GM23248 (cell line): ENCODE data around the gene PLXNB1. TPM values are rescaled to one million over a fixed set of nuclear protein-coding genes. Genes with fewer than 3 reads are reported as not detected.

Source experiments
- DNase-seq: peaks from one replicate; pipeline ENCODE4 v3.0.0-alpha.2; 2015
- H2AFZ ChIP-seq: fragments of 200-600 bp; sonication (generic); 2 replicates; pipeline ENCODE4 v1.6.1; 2016; ENCODE audit warnings: antibody characterized with exemption
- H3F3A ChIP-seq: fragments of 200-600 bp; sonication (generic); 2 replicates; pipeline ENCODE4 v1.6.1; 2016; ENCODE audit warnings: mild to moderate bottlenecking, antibody characterized with exemption, mixed run types; ENCODE audit not compliant: insufficient read depth
- H3K27ac ChIP-seq: fragments of 200-600 bp; sonication (generic); 2 replicates; pipeline ENCODE4 v1.5.1; 2016; ENCODE audit warnings: mild to moderate bottlenecking
- H3K27me3 ChIP-seq: fragments of 200-600 bp; sonication (generic); replicated peaks from 2 replicates; pipeline ENCODE4 v1.6.1; 2016; ENCODE audit warnings: mild to moderate bottlenecking; ENCODE audit not compliant: insufficient read depth
- H3K36me3 ChIP-seq: fragments of 200-600 bp; sonication (generic); 2 replicates; pipeline ENCODE4 v1.6.1; 2016; ENCODE audit warnings: low read depth, mild to moderate bottlenecking
- H3K4me1 ChIP-seq: fragments of 200-600 bp; sonication (generic); 2 replicates; pipeline ENCODE4 v1.6.1; 2016; ENCODE audit warnings: mild to moderate bottlenecking; ENCODE audit not compliant: insufficient read depth
- H3K4me2 ChIP-seq: fragments of 200-600 bp; sonication (generic); one replicate; pipeline ENCODE4 v1.6.1; 2016; ENCODE audit warnings: mild to moderate bottlenecking; ENCODE audit not compliant: unreplicated experiment
- H3K4me3 ChIP-seq: fragments of 200-600 bp; sonication (generic); 2 replicates; pipeline ENCODE4 v1.5.1; 2016; ENCODE audit warnings: mild to moderate bottlenecking
- H3K79me2 ChIP-seq: fragments of 200-600 bp; sonication (generic); 2 replicates; pipeline ENCODE4 v1.6.1; 2016; ENCODE audit warnings: mild to moderate bottlenecking; ENCODE audit not compliant: insufficient read depth
- H3K9ac ChIP-seq: fragments of 200-600 bp; sonication (generic); 2 replicates; pipeline ENCODE4 v1.6.1; 2016; ENCODE audit warnings: mild to moderate bottlenecking
- H3K9me2 ChIP-seq: fragments of 200-600 bp; sonication (generic); 2 replicates; pipeline ENCODE4 v1.6.1; 2016; ENCODE audit warnings: mixed run types, mild to moderate bottlenecking, moderate library complexity; ENCODE audit not compliant: insufficient read depth
- H3K9me3 ChIP-seq: fragments of 200-600 bp; sonication (generic); one replicate; pipeline ENCODE4 v1.6.1; 2017; ENCODE audit warnings: low read depth
- H4K20me1 ChIP-seq: fragments of 200-600 bp; sonication (generic); 2 replicates; pipeline ENCODE4 v1.6.0; 2016; ENCODE audit not compliant: insufficient read depth
- EZH2 ChIP-seq: fragments of 200-600 bp; sonication (generic); IDR thresholded peaks from 2 replicates; pipeline ENCODE4 v1.6.1; 2018; ENCODE audit warnings: antibody characterized with exemption, mild to moderate bottlenecking; ENCODE audit not compliant: insufficient read depth, poor library complexity, severe bottlenecking
- EZH2phosphoT487 ChIP-seq: fragments of 200-600 bp; sonication (generic); IDR thresholded peaks from 2 replicates; pipeline ENCODE4 v1.6.1; 2018; ENCODE audit warnings: antibody characterized with exemption, moderate library complexity, mild to moderate bottlenecking, low read depth; ENCODE audit not compliant: insufficient read depth
- WGBS, 2 experiments: methylation state at CpG; one replicate each; pipeline ENCODE4 v1.1.6; 2015 to 2017; ENCODE audit warnings: low lambda C conversion rate in 2 of 2, low coverage in 1 of 2; ENCODE audit errors: missing lambda C conversion rate in 2 of 2; 5-methylcytosine and 5-hydroxymethylcytosine counted together
- in situ Hi-C: fragments of 300-500 bp; cut with MboI; formaldehyde crosslinking; loops from 2 replicates; pipeline ENCODE4 v1.15.0; 2020
- polyA plus RNA-seq: library from polyadenylated mRNA; unstranded; fragments of >200 nt; fragmentation: Nextera tagmentation; extraction: Ambion mirVana; gene quantifications from 2 replicates; pipeline ENCODE4 v1.2.1, GENCODE V29; 2016
- total RNA-seq: library from RNA; depleted of rRNA; stranded (reverse); fragments of >200 nt; shearing (Covaris generic); gene quantifications from 2 replicates; pipeline ENCODE4 v1.2.3, GENCODE V29; 2014

Gene PLXNB1
- total and polyA plus RNA-seq, 2 experiments from 2014 or later: 3.3 to 5.5 TPM

- no peak overlapping the region for H3K27ac ChIP-seq
- no peak overlapping the region for H3K4me3 ChIP-seq
- no peak overlapping the region for H3K9ac ChIP-seq
- TF ChIP-seq EZH2phosphoT487 (no peak), EZH2 (no peak)
- H2AFZ ChIP-seq: no peak overlapping the region
- peaks cover 27% of the 10 kb centered on the region for H3K79me2 ChIP-seq
- H3K9me2 ChIP-seq: no peaks in the 10 kb centered on the region
- 0 out of 2 replicates have a peak, but pooled peaks cover 6% of the 10 kb centered on the region for H3F3A ChIP-seq
- H4K20me1 ChIP-seq: 0 out of 2 replicates have a peak, but pooled peaks cover 2% of the 10 kb centered on the region
- H3K4me2 ChIP-seq: no peak overlapping the region
- in situ Hi-C loops: loop anchor here (10.0 kb wide), 1 partner anchor 162 kb away; no protein-coding TSS in a partner anchor
- no peaks in the 10 kb centered on the region for H3K27me3 ChIP-seq
- no peaks in the 10 kb centered on the region for H3K36me3 ChIP-seq
- H3K9me3 ChIP-seq: no peaks in the 10 kb centered on the region
- no peak for DNase-seq
- WGBS, 2 experiments: 73 to 75% methylated on average over 1 of the region's 1 CpG
- H3K4me1 ChIP-seq: peaks cover 22% of the 10 kb centered on the region
Observed at GRCh38 chr3:48436477-48436787, 6.5 kb upstream of the PLXNB1 start.

DNA sequence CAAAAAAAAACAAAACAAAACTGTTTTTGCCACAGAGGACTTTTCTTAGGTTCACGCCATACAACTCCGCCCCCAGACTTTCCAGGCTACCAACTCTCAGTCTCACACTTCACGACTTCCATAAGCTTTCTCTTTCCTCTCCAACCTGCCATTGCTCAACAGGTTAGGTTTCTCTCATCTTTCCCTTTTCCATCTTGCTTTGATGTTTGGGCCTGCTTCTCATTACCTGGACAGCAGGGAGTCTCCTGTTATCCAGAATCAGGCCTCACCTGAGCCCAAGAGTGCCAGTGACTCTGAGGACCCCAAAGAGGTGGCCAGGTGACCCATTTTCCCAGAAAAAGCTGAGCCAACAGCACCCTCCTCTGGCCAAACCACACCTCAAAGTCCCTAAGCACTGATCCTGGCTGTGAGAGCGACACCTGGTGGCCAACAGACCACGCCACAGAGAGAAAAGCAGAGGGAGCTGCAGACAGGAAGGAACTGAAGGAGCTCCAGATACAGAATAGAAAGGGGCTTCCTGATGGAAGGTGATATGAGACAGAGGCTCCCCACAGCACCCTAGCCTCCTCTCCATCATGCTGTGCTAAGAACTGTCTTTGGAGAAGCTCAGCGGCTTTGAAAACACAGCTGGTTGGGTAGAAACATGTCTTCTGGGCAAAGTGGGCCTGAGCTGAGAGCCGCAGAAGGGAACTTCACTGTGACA is 6.0 kb upstream of the PLXNB1 start:
- H3K79me2 ChIP-seq: peaks cover 22% of the 10 kb centered on the region
- no peaks in the 10 kb centered on the region for H3K27me3 ChIP-seq
- no peak overlapping the region for H3K4me2 ChIP-seq
- peak; percentile 84 for DNase-seq
- H3K4me1 ChIP-seq: peaks cover 18% of the 10 kb centered on the region
- H3F3A ChIP-seq: 0 out of 2 replicates have a peak, but pooled peaks cover 6% of the 10 kb centered on the region
- no peak overlapping the region for H3K27ac ChIP-seq
- no peak for TF ChIP-seq EZH2
- TF ChIP-seq EZH2phosphoT487: no peak
- in situ Hi-C loops: loop anchor here (10.0 kb wide), 1 partner anchor 161 kb away; no protein-coding TSS in a partner anchor
- no peaks in the 10 kb centered on the region for H3K36me3 ChIP-seq
- 31 to 37% methylated on average over 7 of the region's 7 CpGs for WGBS, 2 experiments
- no peaks in the 10 kb centered on the region for H4K20me1 ChIP-seq
- no peak overlapping the region for H3K9ac ChIP-seq
- no peaks in the 10 kb centered on the region for H3K9me3 ChIP-seq
- H3K4me3 ChIP-seq: no peak overlapping the region
- no peaks in the 10 kb centered on the region for H3K9me2 ChIP-seq
- no peak overlapping the region for H2AFZ ChIP-seq

DNA sequence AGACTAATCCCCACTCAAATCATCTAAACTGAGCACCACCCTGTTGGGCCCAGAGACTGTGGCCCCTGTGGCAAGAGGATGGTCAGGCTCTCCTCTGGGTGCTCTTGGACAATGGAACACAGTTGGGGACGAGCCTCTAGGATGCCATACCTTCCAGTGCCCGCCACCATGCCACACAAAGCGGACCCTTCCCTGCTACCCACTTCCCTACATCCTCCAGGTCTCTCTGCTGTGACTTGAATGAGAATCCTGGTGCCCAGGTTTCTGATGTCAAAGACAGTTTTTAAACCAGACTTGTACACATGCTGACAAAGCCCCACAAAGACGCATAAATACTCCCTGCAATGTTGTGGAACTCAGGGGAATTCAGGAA is 5.3 kb upstream of the PLXNB1 start:
- H3K4me2 ChIP-seq: no peak overlapping the region
- H3K27me3 ChIP-seq: no peaks in the 10 kb centered on the region
- H4K20me1 ChIP-seq: no peaks in the 10 kb centered on the region
- peaks cover 15% of the 10 kb centered on the region for H3K79me2 ChIP-seq
- in situ Hi-C loops: loop anchor here (10.0 kb wide), 1 partner anchor 160 kb away; no protein-coding TSS in a partner anchor
- H3K4me1 ChIP-seq: peaks cover 18% of the 10 kb centered on the region
- no peak overlapping the region for H3K4me3 ChIP-seq
- no peaks in the 10 kb centered on the region for H3K36me3 ChIP-seq
- H2AFZ ChIP-seq: no peak overlapping the region
- TF ChIP-seq EZH2 (no peak), EZH2phosphoT487 (no peak)
- whole genome bisulfite sequencing, 2 experiments: 54% methylated on average over 4 of the region's 4 CpGs
- H3K9ac ChIP-seq: no peak overlapping the region
- H3K27ac ChIP-seq: no peak overlapping the region
- no peaks in the 10 kb centered on the region for H3K9me3 ChIP-seq
- DNase-seq: no peak
- H3F3A ChIP-seq: 0 out of 2 replicates have a peak, but pooled peaks cover 6% of the 10 kb centered on the region
- H3K9me2 ChIP-seq: no peaks in the 10 kb centered on the region

GRCh38 chr3:48434591-48435222 is 4.8 kb upstream of the PLXNB1 start:
- no peak for DNase-seq
- peak overlapping the region; percentile 48; the same call in 1 of the 2 replicates for H3K9ac ChIP-seq
- no peak overlapping the region for H3K4me3 ChIP-seq
- 0 out of 2 replicates have a peak, but pooled peaks cover 6% of the 10 kb centered on the region for H3F3A ChIP-seq
- H3K36me3 ChIP-seq: no peaks in the 10 kb centered on the region
- H3K27ac ChIP-seq: peak overlapping the region; percentile 59; the same call in 1 of the 2 replicates
- peaks cover 10% of the 10 kb centered on the region for H3K79me2 ChIP-seq
- H4K20me1 ChIP-seq: no peaks in the 10 kb centered on the region
- H3K9me2 ChIP-seq: no peaks in the 10 kb centered on the region
- peaks cover 18% of the 10 kb centered on the region for H3K4me1 ChIP-seq
- TF ChIP-seq EZH2 (no peak), EZH2phosphoT487 (no peak)
- in situ Hi-C loops: loop anchor here (10.0 kb wide), 1 partner anchor 160 kb away; no protein-coding TSS in a partner anchor
- no peaks in the 10 kb centered on the region for H3K27me3 ChIP-seq
- no peak overlapping the region for H2AFZ ChIP-seq
- peak overlapping the region; percentile 41 for H3K4me2 ChIP-seq
- no peaks in the 10 kb centered on the region for H3K9me3 ChIP-seq
- WGBS, 2 experiments: 71 to 72% methylated on average over 14 to 15 of the region's 15 CpGs
